ENCODE data around the gene C10orf53.

The C10orf53 gene

GRCh38 chr10:49739426-49739825 lies 60.0 kb downstream of the C10orf53 start:
- no peak for DNase-seq

GRCh38 chr10:49740346-49741107 lies 61.1 kb downstream of the C10orf53 start:
- no peak for DNase-seq

DNA sequence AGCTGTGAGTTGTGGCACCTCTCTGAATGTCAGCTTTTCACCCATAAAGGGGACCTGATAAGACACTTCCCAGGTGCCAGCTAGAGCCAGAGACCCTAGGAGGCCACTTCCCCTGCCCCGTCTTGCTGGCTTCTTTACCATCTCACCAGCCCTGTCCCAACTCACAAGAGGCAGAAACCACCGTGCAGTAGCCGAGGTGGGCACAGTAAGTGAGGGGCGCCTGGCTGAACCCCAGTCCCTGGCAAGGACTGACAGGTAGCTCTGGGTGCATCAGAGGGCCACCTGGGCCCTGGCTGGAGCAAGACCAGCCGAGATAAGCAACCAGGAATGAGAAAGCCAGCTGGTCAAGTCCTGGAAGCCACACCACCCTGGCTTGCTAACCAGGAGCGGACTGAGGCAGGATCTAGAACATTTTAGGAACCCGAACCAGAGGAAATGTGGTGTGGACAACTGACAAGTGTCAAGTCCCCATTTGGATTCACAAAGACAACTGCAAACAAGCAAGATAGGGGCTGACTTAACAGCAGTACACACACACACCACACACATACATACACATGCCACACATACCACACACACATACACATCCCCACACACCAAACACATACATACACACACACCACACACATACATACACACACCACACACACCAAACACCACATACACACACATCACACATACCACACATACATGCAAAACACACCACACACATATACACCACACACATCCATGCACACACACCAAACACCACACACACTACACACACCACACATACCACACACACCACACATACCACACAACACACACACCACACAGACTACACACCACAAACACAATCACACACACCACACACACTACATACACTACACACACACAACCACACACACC lies 61.9 kb downstream of the C10orf53 start:
- DNase-seq = no peak

DNA sequence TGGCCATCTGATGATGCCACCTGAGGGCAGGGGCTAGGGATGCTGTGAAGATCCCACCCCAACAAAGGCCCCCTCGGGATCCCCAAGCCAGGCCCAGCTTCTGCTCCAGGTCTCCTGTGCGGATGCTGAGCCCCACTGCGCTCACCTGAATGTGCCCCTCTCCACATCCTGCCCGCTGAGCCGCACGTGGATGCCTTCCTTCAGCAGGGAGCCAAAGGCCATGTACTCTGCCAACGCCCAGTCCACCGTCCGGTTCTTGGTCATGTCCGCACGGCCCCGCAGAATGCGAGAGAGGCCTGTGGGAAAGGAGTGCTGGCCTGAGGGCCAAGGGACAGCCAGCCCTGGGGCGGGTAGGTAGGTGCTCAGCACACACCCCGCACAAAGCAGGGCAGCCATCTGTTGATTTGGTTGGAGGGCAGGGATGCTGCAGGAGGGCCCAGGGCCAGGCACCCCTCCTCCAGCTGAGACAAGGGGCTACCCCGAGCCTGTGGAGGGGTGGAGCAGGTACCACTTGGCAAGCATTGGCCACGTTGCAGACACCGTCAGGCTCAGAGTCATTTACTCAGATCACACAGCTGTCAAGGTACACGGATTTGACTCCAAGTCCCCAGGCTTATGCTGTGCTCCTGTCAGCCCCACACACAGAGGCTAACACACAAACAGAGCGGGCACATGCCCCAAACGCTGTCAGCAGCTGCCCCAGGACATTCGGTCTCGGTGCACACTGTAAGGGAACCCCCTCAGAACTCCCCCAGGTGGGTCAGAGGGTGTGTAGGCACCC lies 63.4 kb downstream of the C10orf53 start:
- DNase-seq = no peak

DNA sequence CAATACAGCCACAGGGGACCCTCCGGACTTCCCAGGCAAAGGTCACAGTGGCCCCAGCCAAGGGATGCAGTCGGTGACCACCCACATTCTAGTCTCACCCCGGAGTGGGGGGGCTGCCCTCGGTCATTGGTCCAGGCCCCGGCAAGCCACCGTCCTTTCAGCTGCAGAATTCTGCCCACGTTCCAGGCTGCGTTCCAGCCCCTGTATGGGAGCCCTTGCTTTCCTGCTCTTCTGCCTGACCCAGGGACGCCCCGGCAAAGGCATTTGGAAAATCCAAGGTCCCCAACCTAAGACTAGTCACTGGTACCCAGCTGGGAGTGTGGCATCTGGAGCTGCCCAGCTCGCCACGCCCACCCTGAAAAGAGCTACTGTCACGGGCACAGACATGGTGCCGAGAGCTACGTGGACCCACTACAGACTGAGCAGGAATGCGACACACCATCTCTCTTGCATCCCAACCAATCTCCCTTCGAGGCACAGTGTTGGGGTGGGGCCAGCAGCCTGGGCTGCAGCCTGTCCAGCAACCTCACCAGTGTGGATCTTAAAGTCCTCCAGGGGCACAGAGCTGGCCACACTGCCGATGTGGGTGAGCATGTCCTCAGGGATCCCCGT lies 64.1 kb downstream of the C10orf53 start:
- DNase-seq = no peak

DNA sequence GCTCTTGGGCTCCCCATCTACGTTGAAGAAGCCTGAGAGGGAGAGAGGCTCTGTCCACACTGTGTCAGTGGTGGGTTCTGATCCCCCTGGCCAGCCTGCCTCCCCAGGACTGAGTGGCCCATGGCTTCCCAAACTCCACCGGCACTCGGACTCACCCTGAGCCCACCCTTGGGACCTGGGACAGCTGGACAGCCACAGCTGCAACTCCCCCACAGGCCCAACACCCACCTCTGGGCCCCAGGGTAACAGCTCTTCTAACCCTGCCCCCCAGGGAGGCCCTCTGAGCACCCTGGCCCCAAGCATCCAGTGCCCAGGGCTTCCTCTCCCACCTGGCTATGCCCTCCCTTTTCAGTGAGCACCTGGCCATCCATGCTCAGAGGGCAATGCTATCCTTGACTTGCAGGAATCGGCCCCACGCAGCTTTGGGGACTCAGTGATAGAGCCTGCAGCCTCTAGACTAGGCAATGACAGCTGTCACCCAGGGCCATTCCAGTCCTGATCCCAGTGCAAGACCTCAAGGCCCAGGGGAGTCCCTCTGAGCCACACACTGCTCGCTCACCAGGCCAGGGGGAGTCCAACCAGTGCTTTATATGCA lies 64.7 kb downstream of the C10orf53 start:
- no peak for DNase-seq

DNA sequence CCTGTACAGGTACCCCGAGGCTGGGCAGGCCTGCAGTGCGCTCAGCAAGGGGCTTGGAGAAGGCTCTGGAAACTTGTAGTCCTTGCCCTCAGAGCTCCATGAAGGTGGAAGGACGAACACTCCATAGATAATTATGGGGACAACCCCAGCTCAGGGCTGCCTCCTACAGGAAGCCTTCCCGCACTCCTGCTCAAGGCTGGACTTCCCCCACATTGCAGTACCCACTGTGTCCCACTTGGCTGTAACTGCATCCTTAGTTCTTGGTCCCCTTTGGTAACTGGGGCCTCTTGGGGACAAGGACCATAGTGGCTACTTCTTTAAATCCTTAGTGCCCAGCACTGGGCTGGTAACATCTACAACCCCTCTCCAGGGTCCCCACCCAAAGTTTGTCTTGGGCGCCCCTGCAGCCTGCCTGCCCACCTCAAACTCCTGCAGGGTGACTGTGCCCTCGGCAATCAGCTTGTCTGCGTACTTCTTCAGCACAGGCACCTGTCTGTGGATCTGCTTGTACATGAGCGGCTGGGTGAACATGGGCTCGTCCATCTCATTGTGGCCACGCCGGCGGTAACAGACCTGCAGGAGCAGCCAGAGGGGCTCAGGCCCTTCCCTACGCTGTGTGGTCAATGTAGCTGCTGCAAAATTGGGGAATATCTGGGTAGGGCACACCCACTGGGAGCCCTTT lies 65.6 kb downstream of the C10orf53 start:
- DNase-seq = no peak

DNA sequence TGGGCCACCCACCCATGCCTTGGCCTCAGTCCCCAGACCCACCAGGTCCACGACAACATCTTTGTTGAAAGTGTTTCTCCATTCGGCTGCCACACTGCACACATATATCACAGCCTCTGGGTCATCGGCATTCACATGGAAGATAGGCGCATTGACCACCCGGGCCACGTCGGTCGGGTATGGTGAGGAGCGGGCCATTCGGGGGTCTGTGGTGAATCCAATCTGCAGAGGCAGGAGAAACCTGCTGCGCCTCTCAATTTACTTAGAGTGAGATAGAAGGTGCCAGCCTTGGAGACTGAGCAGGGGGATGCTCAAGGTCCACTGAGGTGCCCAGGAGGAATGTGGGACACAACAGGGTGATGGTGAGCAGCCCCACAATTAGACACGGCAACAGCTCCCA lies 66.3 kb downstream of the C10orf53 start:
- DNase-seq = no peak

DNA sequence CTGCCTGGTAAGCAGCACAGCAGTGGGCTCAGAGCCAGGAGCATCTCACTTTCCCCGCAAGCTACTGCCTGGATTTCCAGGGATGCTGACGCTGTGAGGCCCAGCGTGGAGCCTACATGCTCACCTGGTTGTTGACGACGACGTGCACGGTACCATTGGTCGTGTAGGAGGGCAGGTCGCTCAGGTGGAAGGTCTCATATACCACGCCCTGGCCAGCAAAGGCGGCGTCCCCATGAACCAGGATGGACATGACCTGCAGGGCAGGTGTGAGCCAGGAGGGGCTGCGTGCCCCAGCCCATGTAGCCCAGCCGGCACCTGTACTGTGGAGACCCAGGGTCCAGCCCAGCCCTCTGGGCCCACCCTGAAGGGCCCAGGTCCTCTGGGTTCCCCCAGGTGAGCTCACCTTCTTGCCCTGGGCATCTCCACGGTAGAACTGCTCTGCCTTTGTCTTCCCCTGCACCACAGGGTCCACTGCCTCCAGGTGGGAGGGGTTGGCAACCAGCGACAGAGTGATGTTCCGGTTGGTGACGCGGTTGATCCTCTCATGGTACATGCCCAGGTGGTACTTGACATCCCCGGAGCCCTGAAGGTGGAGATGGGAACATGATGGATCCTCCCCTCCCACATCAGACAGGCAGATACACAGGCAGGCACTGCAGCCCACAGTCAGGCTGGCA lies 67.3 kb downstream of the C10orf53 start:
- DNase-seq = no peak
